Stomach (tissue), 4 donors: ENCODE data around the gene CELA3A.

Source experiments
- EP300 ChIP-seq: sonication (generic); formaldehyde crosslinking; IDR thresholded peaks from one replicate; pipeline ENCODE4 v1.6.1; 2017; ENCODE audit warnings: antibody characterized with exemption
- POLR2A ChIP-seq, 4 donors: fragments of 450-650 bp; IDR thresholded peaks; one replicate each; pipeline ENCODE4 v1.6.1; 2016; ENCODE audit warnings: antibody characterized with exemption in 4 of 4, control low read depth in 2 of 4, mild to moderate bottlenecking in 1 of 4, moderate library complexity in 1 of 4
- POLR2AphosphoS5 ChIP-seq, 3 donors: sonication (generic); formaldehyde crosslinking; IDR thresholded peaks; one replicate each; pipeline ENCODE4 v1.6.1; 2016; ENCODE audit warnings: antibody characterized with exemption in 3 of 3
- TF ChIP-seq, protein P1 (sequence below), 7 experiments: fragments of 450-650 bp in 4 of 7; fragments of 200-600 bp in 3 of 7; sonication (generic) in 3 of 7; IDR thresholded peaks; one replicate each; pipeline ENCODE4 v1.5.1; 2016 to 2019; ENCODE audit warnings: antibody characterized with exemption in 7 of 7, control low read depth in 2 of 7, mild to moderate bottlenecking in 1 of 7

DNA sequence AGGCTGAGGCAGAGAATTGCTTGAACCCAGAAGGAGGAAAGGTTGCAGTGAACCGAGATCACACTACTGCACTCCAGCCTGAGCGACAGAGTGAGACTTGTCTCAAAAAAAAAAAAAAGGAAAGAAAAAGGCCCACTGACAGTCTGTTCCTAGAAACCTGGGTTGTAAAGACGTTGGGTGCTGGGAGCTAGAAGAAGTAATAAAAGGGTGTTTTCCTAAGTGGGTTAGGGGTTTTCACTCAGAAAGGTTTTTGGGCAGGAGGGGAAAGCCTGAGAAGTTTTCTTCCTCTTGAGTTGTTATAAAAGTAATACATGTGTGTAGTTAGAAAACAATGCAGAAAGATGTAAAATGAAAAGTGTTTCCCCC is 25.4 kb downstream of the CELA3A start:
- TF ChIP-seq, protein P1, sequence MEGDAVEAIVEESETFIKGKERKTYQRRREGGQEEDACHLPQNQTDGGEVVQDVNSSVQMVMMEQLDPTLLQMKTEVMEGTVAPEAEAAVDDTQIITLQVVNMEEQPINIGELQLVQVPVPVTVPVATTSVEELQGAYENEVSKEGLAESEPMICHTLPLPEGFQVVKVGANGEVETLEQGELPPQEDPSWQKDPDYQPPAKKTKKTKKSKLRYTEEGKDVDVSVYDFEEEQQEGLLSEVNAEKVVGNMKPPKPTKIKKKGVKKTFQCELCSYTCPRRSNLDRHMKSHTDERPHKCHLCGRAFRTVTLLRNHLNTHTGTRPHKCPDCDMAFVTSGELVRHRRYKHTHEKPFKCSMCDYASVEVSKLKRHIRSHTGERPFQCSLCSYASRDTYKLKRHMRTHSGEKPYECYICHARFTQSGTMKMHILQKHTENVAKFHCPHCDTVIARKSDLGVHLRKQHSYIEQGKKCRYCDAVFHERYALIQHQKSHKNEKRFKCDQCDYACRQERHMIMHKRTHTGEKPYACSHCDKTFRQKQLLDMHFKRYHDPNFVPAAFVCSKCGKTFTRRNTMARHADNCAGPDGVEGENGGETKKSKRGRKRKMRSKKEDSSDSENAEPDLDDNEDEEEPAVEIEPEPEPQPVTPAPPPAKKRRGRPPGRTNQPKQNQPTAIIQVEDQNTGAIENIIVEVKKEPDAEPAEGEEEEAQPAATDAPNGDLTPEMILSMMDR (IDR thresholded peaks at IDR 0.05), result no peak
- TF ChIP-seq EP300 (no peak), POLR2A (IDR thresholded peaks at IDR 0.05) (no peak), POLR2AphosphoS5 (IDR thresholded peaks at IDR 0.05) (no peak)
